Measurements from ENCODE around the gene BCL2L13.

DNA sequence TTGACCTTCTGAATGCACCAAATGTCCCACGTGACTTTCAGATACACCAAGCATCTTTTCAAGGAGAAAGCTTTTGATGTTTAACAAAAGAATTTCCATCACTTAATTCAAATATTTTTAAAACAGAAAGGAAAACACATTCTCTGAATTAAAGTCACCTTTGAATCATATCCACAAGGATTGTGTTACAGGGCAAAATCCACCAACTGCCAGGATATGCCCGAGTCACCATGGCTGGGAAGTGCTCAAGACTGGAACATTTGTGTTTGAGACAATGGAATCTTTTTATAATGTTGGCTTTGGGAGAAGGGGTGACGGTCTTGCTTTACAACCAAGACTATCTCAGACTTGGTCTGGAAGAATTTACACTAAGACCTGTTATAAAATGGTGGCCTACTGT is 94.9 kb downstream of the BCL2L13 start:
- TF ChIP-seq, protein P1, sequence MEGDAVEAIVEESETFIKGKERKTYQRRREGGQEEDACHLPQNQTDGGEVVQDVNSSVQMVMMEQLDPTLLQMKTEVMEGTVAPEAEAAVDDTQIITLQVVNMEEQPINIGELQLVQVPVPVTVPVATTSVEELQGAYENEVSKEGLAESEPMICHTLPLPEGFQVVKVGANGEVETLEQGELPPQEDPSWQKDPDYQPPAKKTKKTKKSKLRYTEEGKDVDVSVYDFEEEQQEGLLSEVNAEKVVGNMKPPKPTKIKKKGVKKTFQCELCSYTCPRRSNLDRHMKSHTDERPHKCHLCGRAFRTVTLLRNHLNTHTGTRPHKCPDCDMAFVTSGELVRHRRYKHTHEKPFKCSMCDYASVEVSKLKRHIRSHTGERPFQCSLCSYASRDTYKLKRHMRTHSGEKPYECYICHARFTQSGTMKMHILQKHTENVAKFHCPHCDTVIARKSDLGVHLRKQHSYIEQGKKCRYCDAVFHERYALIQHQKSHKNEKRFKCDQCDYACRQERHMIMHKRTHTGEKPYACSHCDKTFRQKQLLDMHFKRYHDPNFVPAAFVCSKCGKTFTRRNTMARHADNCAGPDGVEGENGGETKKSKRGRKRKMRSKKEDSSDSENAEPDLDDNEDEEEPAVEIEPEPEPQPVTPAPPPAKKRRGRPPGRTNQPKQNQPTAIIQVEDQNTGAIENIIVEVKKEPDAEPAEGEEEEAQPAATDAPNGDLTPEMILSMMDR (IDR thresholded peaks at IDR 0.05), result no peak
- TF ChIP-seq POLR2A (IDR thresholded peaks at IDR 0.05), result no peak

Data from uterus (tissue), 2 donors.